Measurements from ENCODE around the gene FOXL3.

The FOXL3 gene

GRCh38 chr7:281637-282036 is 8.3 kb upstream of the FOXL3 start:
- TF ChIP-seq SIN3A (IDR thresholded peaks at IDR 0.05; ENCODE audit: borderline replicate concordance, insufficient read depth, low read length): no peak
- no peak for TF ChIP-seq TAF1 (IDR thresholded peaks at IDR 0.05; ENCODE audit: borderline replicate concordance, insufficient read depth, low read length)
- no peak for TF ChIP-seq REST (IDR thresholded peaks at IDR 0.05; ENCODE audit: insufficient read depth in 1 of 2, low read depth in 2 of 2, low read length in 2 of 2)
- TF ChIP-seq POLR2AphosphoS5 (IDR thresholded peaks at IDR 0.05; ENCODE audit: low read depth, low read length): no peak
- TF ChIP-seq FOXP2 (optimal IDR thresholded peaks at IDR 0.05; ENCODE audit: borderline replicate concordance, extremely low read depth, extremely low read length, insufficient read depth): no peak

- TF ChIP-seq SIN3A (IDR thresholded peaks at IDR 0.05; ENCODE audit: borderline replicate concordance, insufficient read depth, low read length): no peak
- no peak for TF ChIP-seq REST (IDR thresholded peaks at IDR 0.05; ENCODE audit: insufficient read depth in 1 of 2, low read depth in 2 of 2, low read length in 2 of 2)
- no peak for TF ChIP-seq TAF1 (IDR thresholded peaks at IDR 0.05; ENCODE audit: borderline replicate concordance, insufficient read depth, low read length)
- TF ChIP-seq POLR2AphosphoS5 (IDR thresholded peaks at IDR 0.05; ENCODE audit: low read depth, low read length): no peak
- no peak for TF ChIP-seq FOXP2 (optimal IDR thresholded peaks at IDR 0.05; ENCODE audit: borderline replicate concordance, extremely low read depth, extremely low read length, insufficient read depth)
Measured at GRCh38 chr7:282621-283020, 7.3 kb upstream of the FOXL3 start.

- TF ChIP-seq FOXP2 (optimal IDR thresholded peaks at IDR 0.05; ENCODE audit: borderline replicate concordance, extremely low read depth, extremely low read length, insufficient read depth) (no peak), REST (IDR thresholded peaks at IDR 0.05; ENCODE audit: insufficient read depth in 1 of 2, low read depth in 2 of 2, low read length in 2 of 2) (no peak), SIN3A (IDR thresholded peaks at IDR 0.05; ENCODE audit: borderline replicate concordance, insufficient read depth, low read length) (no peak), TAF1 (IDR thresholded peaks at IDR 0.05; ENCODE audit: borderline replicate concordance, insufficient read depth, low read length) (no peak)
Measured at GRCh38 chr7:284762-285722, 4.9 kb upstream of the FOXL3 start.

GRCh38 chr7:285731-286130 is 4.2 kb upstream of the FOXL3 start:
- no peak for TF ChIP-seq POLR2AphosphoS5 (IDR thresholded peaks at IDR 0.05; ENCODE audit: low read depth, low read length)
- TF ChIP-seq TAF1 (IDR thresholded peaks at IDR 0.05; ENCODE audit: borderline replicate concordance, insufficient read depth, low read length): no peak
- TF ChIP-seq REST (IDR thresholded peaks at IDR 0.05; ENCODE audit: insufficient read depth in 1 of 2, low read depth in 2 of 2, low read length in 2 of 2): no peak
- no peak for TF ChIP-seq SIN3A (IDR thresholded peaks at IDR 0.05; ENCODE audit: borderline replicate concordance, insufficient read depth, low read length)
- TF ChIP-seq FOXP2 (optimal IDR thresholded peaks at IDR 0.05; ENCODE audit: borderline replicate concordance, extremely low read depth, extremely low read length, insufficient read depth): no peak
